Measurements from ENCODE around the gene WDR18. TPM values are rescaled to one million over a fixed set of nuclear protein-coding genes. Genes with fewer than 3 reads are reported as not detected.
A peak's percentile ranks its signal among the peaks of the same experiment; 100 is the strongest.

The WDR18 gene
- total and polyA plus RNA-seq, 2 of the 4 experiments (the other 2 are of a cell fraction) = 37.1 to 56.9 TPM

- Histone ChIP-seq H3K36me3 (ENCODE audit: control insufficient read depth, insufficient read depth, low read length) (peaks cover 31% of the 10 kb centered on the region), H3K4me2 (ENCODE audit: low read depth, low read length) (no peak overlapping the region; the same call in 1 of the 2 replicates), H2AK9ac (replicated peaks; ENCODE audit: low read depth, low read length, poor library complexity) (peak overlapping the region; percentile 90), H2BK120ac (ENCODE audit: low read depth, low read length) (peak overlapping the region; percentile 77; the same call in 1 of the 2 replicates), H4K91ac (ENCODE audit: insufficient read depth, low read depth, low read length) (peak overlapping the region; percentile 1; the same call in 1 of the 2 replicates), H2AK5ac (ENCODE audit: low read depth, low read length) (peak overlapping the region; percentile 28; the same call in 1 of the 2 replicates), H2AFZ (replicated peaks; ENCODE audit: low read length, poor library complexity) (no peak overlapping the region), H3K9me3 (ENCODE audit: control insufficient read depth, insufficient read depth, low read length) (no peaks in the 10 kb centered on the region), H3K9ac (ENCODE audit: low read depth, low read length) (no peak overlapping the region), H2BK15ac (ENCODE audit: low read depth, low read length) (no peak overlapping the region; the same call in 2 of the 3 replicates), H2BK5ac (ENCODE audit: low read depth, low read length, poor library complexity, severe bottlenecking) (peak overlapping the region; percentile 75), H3K4ac (ENCODE audit: low read depth, low read length) (peak overlapping the region; percentile 56; the same call in 1 of the 2 replicates), H4K5ac (ENCODE audit: low read depth, low read length) (no peak overlapping the region), H3K23ac (ENCODE audit: low read depth, low read length) (no peak overlapping the region; the same call in 1 of the 2 replicates), H3K14ac (replicated peaks; ENCODE audit: low read depth, low read length) (0 out of 2 replicates have a peak overlapping the region, but pooled peaks have one; percentile 5), H2BK20ac (ENCODE audit: low read depth, low read length) (no peak overlapping the region), H3K27ac (ENCODE audit: insufficient read depth, low read length) (peak overlapping the region; percentile 81), H3K18ac (ENCODE audit: low read depth, low read length) (no peak overlapping the region), H4K8ac (ENCODE audit: low read depth in 2 of 2, low read length in 2 of 2) (no peak overlapping the region), H3K4me1 (ENCODE audit: control insufficient read depth, insufficient read depth, low read length) (peaks cover 17% of the 10 kb centered on the region), H3K27me3 (ENCODE audit: control insufficient read depth, insufficient read depth, low read length) (no peaks in the 10 kb centered on the region), H3K9me1 (ENCODE audit: insufficient read depth, low read length) (no peaks in the 10 kb centered on the region), H3K79me1 (ENCODE audit: low read depth in 1 of 2, low read length in 2 of 2) (peaks cover 0 to 24% of the 10 kb centered on the region in 2 experiments; a peak in 3 of 4 replicates), H3K56ac (ENCODE audit: extremely low read depth, insufficient read depth, low read length) (no peak overlapping the region), H4K20me1 (ENCODE audit: insufficient read depth, low read length) (peaks cover 30% of the 10 kb centered on the region), H3K4me3 (ENCODE audit: insufficient read depth, low read depth, low read length) (no peak overlapping the region)
- in situ Hi-C loops (cut with MboI; ENCODE audit: low sequenced_read_pairs) (no loop called here), intact Hi-C loops (cut with micrococcal nuclease) (loop anchor here (2.0 kb wide), 1 partner anchor 232 kb away; the partner anchor contains the start of gene ATP5F1D), dilution Hi-C loops (cut with HindIII; ENCODE audit: low sequenced_read_pairs, unreplicated experiment) (no loop called here)
- DNase-seq = no peak
- no peak for ATAC-seq (ENCODE audit: low read depth)
- ChIA-PET CTCF (interaction anchor here (0.6 kb wide), 1 partner anchor 56 kb away, joined by 4 read pairs; no protein-coding TSS in a partner anchor), POLR2A (ENCODE audit: unreplicated experiment) (no interaction called here)
- TF ChIP-seq RFX5 (IDR thresholded peaks at IDR 0.05; ENCODE audit: low read depth, low read length) (no peak), MAZ (IDR thresholded peaks at IDR 0.05; ENCODE audit: borderline replicate concordance, low read depth, low read length) (no peak), SMC3 (IDR thresholded peaks at IDR 0.05; ENCODE audit: low read depth, low read length) (no peak), RCOR1 (IDR thresholded peaks at IDR 0.05; ENCODE audit: insufficient replicate concordance, low read length) (no peak), FOS (IDR thresholded peaks at IDR 0.05; ENCODE audit: low read depth, low read length) (no peak), CEBPB (IDR thresholded peaks at IDR 0.05; ENCODE audit: low read depth, low read length) (no peak), USF2 (IDR thresholded peaks at IDR 0.05; ENCODE audit: low read depth, low read length) (no peak), CHD1 (IDR thresholded peaks at IDR 0.05; ENCODE audit: low read depth, low read length) (no peak), POLR2A (IDR thresholded peaks at IDR 0.05; ENCODE audit: low read depth, low read length) (no peak), MAFK (IDR thresholded peaks at IDR 0.05; ENCODE audit: low read depth, low read length) (no peak), ELK1 (IDR thresholded peaks at IDR 0.05; ENCODE audit: borderline replicate concordance, low read depth, low read length) (no peak), RAD21 (IDR thresholded peaks at IDR 0.05; ENCODE audit: low read length) (no peak), NFE2L2 (IDR thresholded peaks at IDR 0.05; ENCODE audit: low read depth, low read length) (no peak), MXI1 (IDR thresholded peaks at IDR 0.05; ENCODE audit: borderline replicate concordance, low read depth, low read length) (no peak)
- no TSS peak for BruUV-seq (replicated peaks)
- WGBS, 2 experiments (ENCODE audit: extremely low coverage in 2 of 2, insufficient read length in 1 of 2) = 94% methylated on average over 24 of the region's 45 CpGs; no CpG with 5 or more reads in 1 of the 2 experiments
Measured at GRCh38 chr19:1008268-1009040, 24.3 kb downstream of the WDR18 start.
